HG03432 (cell line): ENCODE measurements around the gene PRKD1.
"Not testable (repeated sequence)": the region's sequence is repeated elsewhere in the genome, so short reads cannot be mapped to it uniquely, and the experiment has no call there.

Source experiments
- ATAC-seq: cut with Tn5 transposase; IDR thresholded peaks from one replicate; pipeline ENCODE4 v1.9.1; 2021; ENCODE audit warnings: mild to moderate bottlenecking, moderate library complexity; ENCODE audit not compliant: unreplicated experiment

PRKD1 gene

GRCh38 chr14:29749327-29749726 lies 178.3 kb downstream of the PRKD1 start:
- ATAC-seq, result no peak

- no peak for ATAC-seq
Measured at GRCh38 chr14:29745863-29746262, 181.8 kb downstream of the PRKD1 start.

DNA sequence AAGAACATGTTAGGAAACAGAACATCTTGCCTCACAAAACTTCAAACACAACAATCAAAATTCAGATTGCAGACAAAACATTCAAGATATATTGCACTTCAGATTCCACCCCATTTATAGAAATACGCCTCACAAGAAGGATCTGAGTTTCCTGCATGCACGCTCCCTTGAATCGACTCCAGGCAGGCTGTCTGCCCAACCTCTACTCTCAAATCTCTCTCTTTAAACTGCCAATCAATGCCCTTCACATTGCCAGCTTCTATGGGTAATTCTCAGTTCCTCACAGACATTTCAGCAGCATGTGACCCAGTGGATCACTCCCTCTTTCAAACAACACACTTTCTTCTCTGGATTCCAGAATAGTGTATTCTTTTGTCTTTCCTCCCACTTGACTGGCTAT lies 184.1 kb downstream of the PRKD1 start:
- ATAC-seq, result no peak

GRCh38 chr14:29741909-29742401 lies 185.7 kb downstream of the PRKD1 start:
- no peak for ATAC-seq

DNA sequence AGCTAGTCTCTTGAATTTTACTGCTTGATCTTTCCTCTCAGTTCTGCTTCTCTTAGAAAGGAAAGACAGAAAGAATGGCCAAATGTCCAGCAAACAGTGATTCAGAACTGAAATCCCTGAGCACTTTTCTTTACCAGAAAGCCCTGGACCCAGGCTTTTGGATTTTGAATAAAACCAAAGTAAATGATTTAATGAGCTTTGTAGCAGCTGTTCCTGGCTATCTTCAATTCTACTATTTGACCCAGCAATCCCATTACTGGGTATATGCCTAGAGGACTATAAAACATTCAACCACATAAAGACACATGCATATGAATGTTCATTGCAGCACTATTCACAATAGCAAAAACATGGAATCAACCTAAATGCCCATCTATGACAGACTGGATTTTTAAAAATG lies 187.2 kb downstream of the PRKD1 start:
- no peak for ATAC-seq

GRCh38 chr14:29738950-29739349 lies 188.7 kb downstream of the PRKD1 start:
- ATAC-seq, result no peak

GRCh38 chr14:29738056-29738455 lies 189.6 kb downstream of the PRKD1 start:
- ATAC-seq, result no peak

GRCh38 chr14:29735459-29735858 lies 192.2 kb downstream of the PRKD1 start:
- no peak for ATAC-seq

DNA sequence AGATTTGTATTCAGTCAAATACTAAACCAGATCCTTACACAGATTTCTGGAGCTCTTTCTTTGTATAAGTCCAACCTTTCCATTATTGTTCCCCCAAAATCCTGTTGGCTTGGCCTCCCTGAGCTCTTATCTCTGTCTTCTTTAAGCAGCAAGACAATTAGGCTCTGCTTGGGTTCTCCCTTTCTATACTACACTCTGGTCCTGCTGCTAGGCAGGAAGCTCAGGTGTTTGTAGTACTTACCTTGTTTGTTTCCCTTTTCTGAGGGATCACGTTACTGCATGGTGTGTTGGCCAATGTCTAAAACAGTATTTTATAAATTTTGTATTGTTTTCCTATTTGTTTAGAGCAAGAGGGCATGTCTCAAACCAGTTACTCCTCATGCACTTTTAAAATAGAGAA lies 192.9 kb downstream of the PRKD1 start:
- ATAC-seq, result no peak

GRCh38 chr14:29726560-29727331 lies 200.9 kb downstream of the PRKD1 start:
- ATAC-seq, result not testable (repeated sequence)

- ATAC-seq, result no peak
Measured at GRCh38 chr14:29724991-29725390, 202.7 kb downstream of the PRKD1 start.

DNA sequence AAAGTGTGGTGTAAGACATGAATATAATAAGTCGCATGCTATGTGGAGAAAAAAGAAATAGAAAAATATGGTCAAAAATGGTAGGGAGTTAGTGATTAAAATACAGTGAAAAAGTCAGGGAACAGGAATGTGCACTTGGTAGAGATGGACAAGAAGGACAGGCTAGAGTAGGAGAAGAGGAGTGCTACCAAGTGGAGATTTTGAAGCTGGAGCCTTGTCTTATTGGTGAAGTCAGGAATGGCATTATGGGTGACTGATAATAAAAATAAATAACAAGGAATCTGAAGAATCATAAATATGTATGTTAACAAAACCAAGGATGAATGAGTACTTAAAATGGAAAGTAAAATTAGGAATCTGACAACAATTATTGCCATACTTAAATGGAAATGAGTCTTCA lies 204.8 kb downstream of the PRKD1 start:
- no peak for ATAC-seq

DNA sequence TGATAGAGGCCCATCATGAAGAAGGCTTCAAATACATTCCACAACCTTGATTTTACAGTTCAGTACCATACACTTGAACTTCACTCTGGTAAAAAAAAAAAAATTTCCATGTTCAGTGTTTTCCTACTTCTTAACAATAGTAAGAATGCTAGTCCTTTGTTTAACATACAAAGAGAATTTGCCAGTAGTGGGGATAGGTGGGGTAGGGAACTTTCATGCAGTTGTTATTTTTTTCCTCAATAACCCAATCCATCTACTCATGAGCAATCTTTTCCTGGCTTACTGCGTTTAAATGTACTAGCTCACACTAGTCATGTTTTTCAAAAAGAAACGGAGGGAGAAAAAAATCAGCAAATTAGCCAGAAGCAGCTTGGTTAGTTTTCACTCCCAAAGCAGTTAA lies 206.1 kb downstream of the PRKD1 start:
- no peak for ATAC-seq

- no peak for ATAC-seq
Measured at GRCh38 chr14:29717901-29718300, 209.7 kb downstream of the PRKD1 start.

DNA sequence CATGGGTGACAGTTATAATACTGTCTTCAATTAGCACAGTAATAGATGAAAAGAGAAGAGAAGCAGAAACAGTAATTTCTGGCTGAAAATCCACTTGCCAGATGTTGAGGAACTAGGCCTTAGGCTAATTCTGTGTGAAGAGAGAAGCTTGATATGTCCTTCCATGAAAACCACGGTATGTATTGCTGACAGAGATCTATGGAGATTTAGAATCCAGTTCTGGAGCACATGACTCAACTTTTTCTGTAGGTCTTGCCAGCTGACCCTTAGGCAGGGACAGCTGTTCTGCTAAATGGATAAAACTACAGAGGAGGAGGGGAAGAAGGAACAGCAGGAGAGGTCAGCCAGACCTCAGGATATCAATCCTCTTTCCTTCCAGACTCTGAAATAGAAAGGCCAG lies 211.5 kb downstream of the PRKD1 start:
- ATAC-seq, result no peak

- ATAC-seq, result no peak
Measured at GRCh38 chr14:29712601-29713000, 215.0 kb downstream of the PRKD1 start.

- ATAC-seq, result no peak
Measured at GRCh38 chr14:29710015-29710414, 217.6 kb downstream of the PRKD1 start.

- ATAC-seq, result no peak
Measured at GRCh38 chr14:29709490-29709889, 218.2 kb downstream of the PRKD1 start.

GRCh38 chr14:29706700-29707099 lies 220.9 kb downstream of the PRKD1 start:
- no peak for ATAC-seq

GRCh38 chr14:29705801-29706200 lies 221.8 kb downstream of the PRKD1 start:
- ATAC-seq, result no peak

DNA sequence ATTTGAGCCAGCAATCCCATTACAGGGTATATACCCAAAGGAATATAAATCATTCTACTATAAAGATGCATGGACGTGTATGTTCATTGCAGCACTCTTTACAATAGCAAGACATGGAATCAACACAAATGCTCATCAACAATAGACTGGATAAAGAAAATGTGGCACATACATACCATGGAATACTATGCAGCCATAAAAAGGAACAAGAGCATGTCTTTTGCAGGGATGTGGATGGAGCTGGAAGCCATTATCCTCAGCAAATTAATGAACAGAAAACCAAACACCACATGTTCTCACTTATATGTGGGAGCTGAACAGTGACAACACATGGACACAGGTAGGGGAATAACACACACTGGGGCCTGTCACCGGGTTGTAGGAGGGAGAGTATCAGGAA lies 238.1 kb downstream of the PRKD1 start:
- ATAC-seq, result not testable (repeated sequence)

DNA sequence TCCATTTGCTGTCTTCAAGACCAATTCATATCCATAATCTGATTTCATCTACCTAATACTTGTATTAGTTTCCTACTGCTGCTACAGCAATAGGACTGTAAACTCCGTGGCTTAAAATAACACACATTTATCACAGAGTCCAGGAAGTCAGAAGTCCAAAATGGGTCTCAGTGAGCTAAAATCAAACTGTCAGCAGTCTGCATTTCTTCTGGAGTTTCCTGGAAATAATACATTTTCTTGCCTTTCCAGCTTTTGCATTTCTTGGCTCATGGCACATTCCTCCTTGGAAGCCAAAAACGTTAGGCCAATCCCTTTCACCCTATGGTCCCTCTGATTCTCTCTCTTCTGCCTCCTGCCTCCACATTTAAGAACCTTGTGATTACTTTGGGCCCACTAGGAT lies 239.8 kb downstream of the PRKD1 start:
- ATAC-seq, result no peak
